Muscle of back (tissue), 11 donors: ENCODE data around the gene FBXO36. TPM values are rescaled to one million over a fixed set of nuclear protein-coding genes. Genes with fewer than 3 reads are reported as not detected.
"Not testable (repeated sequence)": the region's sequence is repeated elsewhere in the genome, so short reads cannot be mapped to it uniquely, and the experiment has no call there.

Source experiments
- DNase-seq, 3 donors: peaks; one replicate each; pipeline versions ENCODE4 v3.0.0 to v3.0.0-alpha.2; 2013
- polyA plus RNA-seq, 10 donors: library from polyadenylated mRNA; unstranded; fragments of 120-200 nt; gene quantifications; one replicate each; pipeline ENCODE4 v1.2.1, GENCODE V29; 2013; ENCODE audit not compliant: insufficient read length in 10 of 10

Gene FBXO36
- polyA plus RNA-seq, 10 donors: 2.2 to 3.7 (median 2.5) TPM

DNA sequence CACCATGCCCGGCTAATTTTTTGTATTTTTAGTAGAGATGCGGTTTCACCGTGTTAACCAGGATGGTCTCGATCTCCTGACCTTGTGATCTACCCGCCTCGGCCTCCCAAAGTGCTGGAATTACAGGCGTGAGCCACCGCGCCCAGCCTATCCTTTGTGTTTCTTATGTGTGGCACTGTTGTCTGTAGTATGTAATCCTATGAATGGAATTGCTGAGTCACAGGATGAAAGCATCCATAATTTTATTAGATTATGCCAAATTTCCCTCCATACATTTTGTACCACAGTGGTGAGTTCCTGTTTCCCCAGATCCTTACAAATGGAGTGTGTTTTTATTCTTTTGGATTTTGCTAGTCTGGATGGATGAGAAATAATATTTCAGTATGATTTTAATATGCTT, 41.3 kb downstream of the FBXO36 start:
- not testable (repeated sequence) for DNase-seq

DNA sequence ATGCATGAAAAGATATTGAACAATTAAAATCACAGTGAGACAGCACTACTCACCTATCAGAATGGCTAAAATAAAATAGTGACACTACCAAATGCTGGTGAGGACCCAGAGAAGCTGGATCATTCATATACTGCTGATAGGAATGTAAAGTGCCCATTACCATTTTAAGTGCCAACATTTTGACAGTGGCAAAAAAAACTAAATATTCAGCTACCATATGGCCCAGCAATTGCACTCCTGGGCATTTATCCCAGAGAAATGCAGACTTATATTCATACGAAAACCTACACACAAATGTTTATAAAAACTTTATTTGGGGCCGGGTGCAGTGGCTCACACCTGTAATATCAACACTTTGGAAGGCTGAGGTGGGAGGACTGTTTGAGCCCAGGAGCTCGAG, 47.6 kb downstream of the FBXO36 start:
- DNase-seq: no peak

DNA sequence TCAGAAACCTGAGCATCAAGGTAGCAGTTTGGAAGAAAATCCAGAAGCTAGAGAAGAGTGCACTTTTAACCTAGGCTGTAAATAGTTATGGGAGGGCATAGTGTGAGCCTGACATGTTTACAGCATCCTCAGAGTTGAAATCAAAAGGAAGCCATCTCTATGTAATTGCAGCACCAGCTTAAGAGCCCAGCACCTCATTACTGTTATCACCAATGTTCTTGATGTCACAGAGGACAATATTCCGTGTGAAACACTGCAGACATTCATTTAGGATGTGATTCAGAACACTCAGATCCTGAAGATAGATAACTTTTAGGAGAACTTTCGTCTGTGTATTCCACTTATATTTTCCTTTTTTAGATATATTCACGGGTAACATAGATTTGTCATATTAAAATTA, 48.1 kb downstream of the FBXO36 start:
- DNase-seq: no peak

DNA sequence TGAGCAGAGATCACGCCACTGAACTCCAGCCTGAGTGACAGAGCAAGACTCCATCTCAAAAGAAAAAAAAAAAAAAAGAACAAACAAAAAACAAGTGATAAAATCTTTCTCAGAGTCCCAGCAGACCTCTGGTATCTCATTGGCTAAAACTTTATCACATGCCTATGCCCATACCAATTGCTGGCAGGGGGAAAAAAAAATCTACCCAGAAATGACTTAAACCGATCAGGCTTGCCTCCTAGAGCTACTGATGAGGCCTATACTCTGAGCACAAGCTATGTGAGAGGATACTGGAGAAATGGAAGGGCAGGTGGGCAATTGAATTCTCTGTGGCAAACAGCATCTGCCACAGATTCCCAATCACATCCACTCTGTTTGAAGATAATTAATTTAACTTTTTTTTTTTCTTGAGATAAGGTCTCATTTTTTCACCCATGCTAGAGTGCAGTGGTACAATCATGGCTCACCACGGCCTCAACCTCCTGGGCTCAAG, 49.0 kb downstream of the FBXO36 start:
- DNase-seq: no peak

DNA sequence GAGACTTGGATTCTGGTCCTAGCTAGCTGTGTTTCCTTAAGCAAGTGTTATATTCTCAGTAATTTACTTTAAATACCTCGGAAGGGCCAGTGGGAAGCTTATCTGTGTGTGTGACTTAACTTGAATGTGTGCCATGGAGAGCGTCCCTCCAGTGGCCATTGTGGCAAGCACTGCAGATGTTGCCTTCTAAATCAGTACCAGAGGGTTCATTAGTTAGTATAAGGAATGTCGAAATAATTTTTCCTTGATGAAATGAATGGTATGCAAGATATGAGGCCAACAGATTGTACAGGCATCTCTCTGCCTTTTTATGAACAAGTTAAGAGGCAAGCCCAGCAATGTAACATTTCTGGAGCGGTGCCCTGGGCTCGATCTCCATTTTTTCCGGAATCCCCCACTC, 52.0 kb downstream of the FBXO36 start:
- peak; percentile 12 to 43 (median 39) for DNase-seq

DNA sequence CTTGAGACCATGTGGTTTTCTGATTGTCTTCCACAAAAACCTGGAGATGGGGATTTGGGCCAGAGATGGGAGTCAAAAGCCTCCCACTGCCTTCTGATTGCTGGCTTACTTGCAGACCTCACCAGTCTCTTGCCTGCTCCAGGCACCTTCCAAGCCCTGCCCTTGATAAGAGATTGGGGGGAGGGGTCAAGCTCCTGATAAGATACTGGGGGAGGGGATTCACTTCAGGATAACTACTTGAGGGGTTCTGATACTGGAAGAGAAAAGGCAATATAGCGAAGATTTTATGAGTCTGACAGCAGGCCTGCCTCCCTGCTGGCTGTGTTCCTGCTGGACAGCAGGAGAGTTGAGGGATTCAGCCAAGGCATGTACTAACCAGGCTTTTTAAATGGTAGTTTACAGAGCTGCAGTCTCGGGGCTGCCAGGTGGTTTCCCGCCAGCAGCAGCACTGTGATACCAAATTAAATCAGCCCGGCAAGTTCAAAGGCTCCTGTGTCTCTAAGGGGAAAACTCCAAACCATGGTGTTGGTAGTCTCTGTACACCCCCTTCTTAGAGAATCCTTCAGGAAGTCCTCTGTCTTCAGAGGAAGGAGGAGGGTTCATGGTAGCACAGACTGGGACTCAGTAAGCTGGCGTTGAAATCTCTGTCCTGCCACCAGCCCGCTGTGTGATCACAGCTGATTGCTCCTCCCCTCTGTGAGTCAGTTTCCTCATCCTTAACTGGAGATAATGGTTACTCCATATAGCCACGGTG, 58.3 kb downstream of the FBXO36 start:
- DNase-seq: peak; percentile 45 to 88 (median 81)

DNA sequence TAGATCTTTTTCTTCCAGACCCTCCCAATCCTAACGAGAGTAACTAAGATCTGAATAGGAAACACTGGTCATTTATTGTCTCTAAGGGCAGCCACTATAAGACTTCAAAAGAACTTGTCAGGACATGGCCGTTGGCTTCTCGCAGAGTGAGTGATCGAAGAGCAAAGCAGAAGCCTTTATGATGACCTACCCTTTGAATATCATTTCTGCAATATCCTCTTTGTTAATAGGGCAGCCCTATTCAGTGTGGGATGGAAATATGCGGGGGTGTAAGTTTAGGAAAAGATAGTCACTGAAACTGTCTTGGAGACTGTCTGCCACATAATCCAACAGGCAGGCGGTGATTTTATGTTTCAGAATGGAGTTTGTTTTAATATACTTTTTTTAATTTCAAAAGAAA, 70.9 kb downstream of the FBXO36 start:
- no peak for DNase-seq

DNA sequence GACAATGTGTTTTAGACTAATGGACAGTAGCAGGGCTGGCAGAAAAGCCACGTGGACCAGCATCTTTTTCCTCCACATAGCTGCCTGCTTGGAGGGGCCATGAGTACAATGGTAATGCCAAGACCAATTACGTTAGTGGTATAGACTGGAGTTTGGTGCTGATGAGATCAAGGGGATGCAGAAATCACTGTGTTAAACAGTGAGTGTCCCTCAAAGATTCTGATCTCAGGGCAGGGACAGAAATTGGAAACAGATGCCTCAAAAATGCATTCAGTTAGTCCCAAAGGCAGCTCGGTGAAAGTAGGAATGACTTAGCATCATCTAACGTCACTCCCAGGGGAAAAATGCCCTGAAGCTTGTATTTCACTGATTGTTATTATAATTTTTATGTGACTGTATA, 74.0 kb downstream of the FBXO36 start:
- DNase-seq: no peak

DNA sequence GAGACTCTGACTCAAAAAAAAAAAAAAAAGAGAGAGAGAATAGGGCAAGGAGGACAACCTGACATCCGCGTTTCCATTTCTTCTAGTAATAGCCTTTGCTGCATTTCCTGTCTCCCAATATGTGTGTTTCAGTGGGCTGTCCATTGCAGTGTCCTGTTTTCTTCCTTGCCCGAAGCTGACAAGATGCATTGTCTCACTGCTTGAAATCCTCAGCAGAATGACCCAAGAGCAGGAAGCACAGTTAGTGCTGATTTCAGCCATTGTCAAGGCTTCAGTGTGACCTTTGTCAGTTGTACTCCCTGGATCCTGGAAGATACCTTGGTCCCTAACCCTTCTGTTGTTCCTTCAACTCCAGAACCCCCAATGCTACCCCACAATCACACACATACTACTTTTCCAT, 75.3 kb downstream of the FBXO36 start:
- no peak for DNase-seq

DNA sequence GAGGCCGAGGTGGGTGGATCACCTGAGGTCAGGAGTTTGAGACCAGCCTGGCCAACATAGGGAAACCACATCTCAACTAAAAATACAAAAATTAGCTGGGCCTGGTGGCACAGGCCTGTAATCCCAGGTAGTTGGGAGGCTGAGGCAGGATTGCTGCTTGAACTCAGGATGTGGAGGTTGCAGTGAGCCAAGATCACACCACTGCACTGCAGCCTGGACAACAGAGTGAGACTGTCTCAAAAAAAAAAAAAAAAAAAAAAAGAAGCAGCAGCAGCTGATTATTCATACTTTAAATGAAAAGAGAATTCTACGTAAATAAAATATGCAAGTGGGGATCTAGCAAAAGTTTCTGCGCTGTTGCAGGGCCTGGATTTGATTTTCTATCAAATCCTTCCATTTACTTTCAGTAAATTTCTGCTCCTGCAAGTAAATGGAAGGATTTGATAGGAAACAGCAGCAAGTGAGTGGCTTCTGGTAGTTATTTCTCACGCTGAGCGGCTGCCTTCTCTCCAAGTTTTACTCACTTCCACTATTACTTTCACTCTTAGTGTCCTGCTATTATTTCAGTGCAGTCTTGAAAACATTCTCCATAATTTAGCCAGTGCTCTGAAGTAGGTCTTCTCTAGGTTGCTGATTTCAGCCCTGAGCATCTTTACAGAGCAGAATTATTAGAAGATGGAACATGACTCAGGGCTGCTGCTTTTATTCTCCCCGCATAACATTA, 78.0 kb downstream of the FBXO36 start:
- DNase-seq: no peak

DNA sequence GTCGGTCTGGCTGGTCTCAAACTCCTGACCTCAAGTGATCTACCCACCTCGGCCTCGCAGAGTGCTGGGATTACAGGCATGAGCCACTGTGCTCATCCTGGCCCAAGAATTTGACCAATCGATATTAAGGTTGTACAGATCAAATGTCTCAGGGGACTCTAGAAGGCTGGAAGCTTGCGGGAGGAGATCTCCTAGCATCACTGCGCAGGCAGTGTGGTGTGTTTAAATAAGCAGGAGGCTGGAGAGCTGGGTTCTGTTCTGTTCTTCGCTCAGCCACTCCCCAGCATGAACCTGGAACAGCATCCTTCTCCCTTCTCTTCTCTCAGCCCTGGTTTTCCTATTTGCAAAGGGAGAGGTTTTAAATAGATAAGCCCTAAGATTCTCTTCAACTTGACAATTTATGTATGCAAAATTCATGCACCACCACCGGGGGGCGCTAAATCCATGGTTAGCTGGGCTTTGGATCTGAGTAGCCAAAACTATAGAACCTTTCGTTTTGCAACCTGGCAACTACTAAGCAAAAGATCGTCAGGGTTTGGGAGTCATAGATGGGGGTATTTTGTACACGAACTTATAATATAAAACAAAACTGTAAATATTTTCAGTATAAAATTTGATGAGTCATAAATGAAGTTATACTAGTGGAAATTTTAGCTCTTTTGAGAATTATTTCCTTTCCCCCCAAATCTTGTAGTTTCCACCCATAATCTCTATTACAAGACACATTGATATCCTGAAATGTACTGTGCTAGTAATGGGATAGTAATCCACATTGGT, 85.8 kb downstream of the FBXO36 start:
- DNase-seq: peak; percentile 36 to 67 (median 57)

DNA sequence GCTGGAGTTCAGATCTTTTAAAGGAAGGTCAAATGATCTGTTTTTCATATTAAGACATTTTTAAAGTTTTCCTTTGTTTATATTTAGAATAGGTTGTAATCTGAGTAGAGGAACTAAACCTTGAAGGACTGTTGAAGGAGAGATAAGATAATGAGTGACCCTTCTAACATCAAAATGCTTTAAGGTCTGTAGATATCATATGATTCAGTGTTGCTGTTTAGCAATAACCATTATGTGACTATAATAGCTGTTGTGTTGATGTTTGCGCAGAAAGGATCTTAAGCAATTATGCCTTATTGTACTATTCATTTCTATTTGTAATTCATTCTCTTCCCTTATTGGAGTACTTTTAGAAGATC, 86.4 kb downstream of the FBXO36 start:
- no peak for DNase-seq

DNA sequence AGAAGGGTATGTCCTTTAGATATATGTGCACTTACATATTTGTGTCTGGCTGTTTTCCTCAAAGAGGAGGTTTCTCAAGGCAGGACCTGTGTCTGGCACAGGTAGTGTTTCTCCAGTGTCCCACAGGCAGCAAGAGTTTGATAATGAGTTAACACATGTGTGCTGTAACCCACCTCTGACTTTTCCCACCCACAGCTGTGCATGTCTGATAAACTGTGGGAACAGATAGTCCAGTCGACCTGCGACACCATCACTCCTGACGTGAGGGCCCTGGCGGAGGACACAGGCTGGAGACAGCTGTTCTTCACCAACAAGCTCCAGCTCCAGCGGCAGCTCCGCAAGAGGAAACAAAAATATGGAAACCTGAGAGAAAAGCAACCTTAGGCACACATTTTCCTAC, 88.2 kb downstream of the FBXO36 start:
- DNase-seq: no peak

DNA sequence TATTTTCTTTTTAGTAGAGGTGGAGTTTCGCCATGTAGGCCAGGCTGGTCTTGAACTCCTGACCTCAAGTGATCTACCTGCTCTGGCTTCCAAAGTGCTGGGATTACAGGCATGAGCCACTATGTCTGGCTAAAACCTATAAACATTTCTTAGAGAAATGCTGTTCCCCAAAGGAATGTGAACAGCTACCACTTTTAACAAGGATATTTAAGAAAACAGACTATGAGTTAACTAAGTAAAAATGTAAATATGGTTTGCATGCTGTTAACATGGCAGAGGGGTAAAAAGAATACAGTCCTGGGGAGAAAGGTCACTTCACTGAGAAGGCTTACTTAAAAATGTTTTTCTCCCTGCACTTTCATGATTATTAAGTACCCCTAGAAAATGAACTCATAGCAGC, 89.3 kb downstream of the FBXO36 start:
- DNase-seq: peak in 1 of 3 donors; percentile 22

DNA sequence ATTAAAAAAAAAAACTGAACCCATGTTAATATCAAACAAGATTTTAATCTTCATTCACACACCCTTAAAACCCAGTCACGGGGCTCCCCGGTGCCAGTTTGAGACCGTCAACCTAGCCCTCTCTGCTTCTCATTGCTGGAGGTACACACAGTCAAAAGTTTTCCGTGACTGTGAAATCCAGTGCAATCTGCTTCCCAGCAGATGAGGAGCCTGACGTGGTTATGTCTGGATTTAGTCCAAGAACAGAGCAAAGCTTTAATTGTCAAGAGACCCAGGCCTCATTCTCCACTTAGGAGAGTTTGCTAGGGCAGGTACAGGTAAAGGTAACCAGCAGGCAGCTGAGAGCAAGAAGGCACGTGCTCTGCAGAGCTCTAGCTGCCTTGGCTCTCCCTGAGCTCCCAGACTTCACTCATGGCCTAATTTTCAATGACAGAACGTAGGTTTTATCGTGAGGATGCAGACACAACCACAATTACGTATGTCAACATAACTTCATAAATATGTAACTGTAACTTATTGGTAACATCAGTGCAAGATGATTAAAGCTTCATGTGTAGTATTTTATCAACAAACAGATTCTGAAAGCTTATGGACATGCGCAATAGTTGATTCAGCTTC, 90.1 kb downstream of the FBXO36 start:
- no peak for DNase-seq

DNA sequence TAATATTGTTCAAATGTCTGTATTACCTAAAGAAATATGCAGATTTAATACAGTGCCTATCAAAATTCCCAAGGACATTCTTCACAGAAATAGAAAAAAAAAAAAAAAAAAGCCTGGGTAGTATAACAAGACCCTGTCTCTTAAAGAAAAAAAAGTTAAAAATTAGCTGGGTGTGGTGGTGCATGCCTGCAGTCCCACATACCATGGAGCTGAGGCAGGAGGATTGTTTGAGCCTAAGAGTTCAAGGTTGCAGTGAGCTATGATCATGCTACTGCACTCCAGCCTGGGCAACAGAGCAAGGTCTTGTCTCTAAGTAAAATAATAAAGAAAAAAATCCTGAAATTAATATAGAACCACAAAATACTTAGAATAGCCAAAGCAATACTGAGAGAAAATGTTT, 94.5 kb downstream of the FBXO36 start:
- no peak for DNase-seq

DNA sequence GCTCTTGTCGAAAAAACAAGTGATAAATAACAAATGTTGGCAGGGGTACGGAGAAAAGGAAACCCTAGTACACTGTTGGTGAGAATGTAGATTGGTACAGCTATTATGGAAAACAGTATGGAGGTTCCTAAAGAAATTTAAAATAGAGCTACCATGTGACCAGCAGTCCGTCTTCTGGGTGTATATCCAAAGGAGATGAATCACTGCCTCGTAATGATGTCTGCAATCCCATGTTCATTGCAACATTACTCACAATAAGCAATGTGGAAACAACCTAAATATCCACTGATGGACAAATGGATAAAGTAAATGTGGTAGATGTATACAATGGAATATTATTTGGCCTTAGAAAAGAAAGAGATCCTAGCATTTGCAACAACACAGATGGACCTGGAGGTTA, 95.8 kb downstream of the FBXO36 start:
- DNase-seq: no peak

DNA sequence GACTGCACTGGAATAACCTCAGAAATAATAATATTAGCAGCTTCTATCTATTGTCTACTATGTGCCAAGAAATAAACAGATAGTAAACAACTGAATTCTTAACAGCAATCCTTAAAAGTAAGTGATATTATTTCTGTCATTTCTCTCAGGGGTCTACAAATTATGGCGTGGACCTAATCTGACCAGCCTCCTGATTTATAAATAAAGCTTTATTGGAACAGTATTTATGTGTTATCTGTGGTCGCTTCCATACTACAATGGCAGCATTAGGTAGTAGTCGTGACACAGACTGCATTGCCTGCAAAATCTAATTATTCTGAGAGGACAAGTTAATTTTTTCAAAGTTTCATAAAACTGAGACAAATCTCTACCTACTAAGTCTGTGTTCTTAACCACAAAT, 97.4 kb downstream of the FBXO36 start:
- no peak for DNase-seq

DNA sequence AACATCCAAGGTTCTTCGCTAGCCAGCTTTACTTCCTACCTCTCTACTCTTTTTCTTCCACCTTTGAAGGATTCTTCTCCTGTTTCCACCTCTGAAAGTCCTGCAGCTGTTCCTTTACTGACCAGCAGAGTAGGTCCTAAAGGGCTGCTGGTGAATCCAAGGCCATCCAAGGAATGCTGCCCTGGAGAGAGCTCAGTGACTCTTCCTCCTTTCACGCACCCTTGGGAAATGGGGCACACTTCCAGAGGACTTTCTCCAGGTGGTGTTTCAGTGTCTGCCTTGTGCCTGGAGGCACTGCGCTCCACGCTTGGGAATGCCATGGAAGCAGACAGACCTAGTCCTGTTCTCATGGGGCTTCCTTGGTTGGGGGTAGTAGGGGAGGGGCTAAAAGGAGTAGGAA, 101.0 kb downstream of the FBXO36 start:
- no peak for DNase-seq

DNA sequence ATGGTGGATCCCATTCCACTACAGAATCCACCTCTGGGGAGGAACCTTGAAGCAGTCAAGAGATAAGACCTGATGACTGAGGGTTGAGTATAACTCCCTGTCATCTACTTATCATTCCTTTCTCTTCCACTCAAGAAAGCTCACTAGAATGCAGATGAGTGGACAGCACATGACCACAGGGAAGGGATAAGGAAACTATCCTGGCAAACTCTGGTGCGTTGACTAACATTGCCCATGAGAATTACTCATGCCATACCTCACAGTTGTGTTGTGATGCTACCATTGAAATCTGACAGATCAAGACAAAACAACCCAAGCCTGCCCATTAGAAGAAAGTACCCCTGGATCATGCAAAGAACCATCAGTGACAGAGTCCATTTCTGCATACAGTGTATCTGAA, 119.9 kb downstream of the FBXO36 start:
- DNase-seq: no peak

DNA sequence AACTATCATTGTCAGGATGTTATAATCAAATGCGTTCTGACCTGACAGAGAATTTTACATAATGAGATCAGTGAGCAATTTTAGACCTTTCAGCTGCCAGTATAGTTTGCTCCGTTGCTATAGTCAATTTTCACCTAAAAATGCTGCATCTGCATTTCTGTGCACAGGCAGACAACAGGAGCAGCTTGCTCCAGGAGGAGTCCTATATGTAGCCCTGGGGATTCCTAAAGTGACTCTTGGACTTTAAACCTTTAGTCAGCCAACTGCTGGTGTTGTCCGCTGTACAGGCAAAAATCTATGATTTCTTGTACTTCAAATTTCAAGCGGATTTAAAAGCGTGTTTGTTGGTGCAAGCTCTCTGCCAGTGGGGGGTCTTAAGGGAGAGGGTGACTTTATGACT, 120.7 kb downstream of the FBXO36 start:
- DNase-seq: no peak

DNA sequence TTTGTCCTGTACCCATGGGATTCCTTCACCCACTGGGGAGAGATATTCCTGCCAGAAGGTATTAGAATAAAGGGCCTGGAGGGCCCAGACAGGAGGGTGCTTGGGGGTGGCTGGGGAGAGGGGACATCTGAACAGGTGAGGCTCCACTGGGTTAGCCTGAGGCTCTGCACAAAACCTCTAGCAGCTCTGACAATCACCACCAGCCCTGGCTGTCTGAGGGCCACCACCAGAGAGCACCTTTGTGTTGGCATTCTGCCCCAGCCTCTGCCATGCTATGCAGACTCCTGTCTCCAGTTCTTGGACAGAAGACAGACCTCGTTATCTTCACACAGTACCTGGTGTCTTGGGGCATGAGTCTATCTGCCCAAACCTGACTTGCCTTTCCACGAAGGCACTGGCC, 121.2 kb downstream of the FBXO36 start:
- no peak for DNase-seq
